WI38 (cell line): Measurements from ENCODE around the gene CTRB1.
A peak's percentile ranks its signal among the peaks of the same experiment; 100 is the strongest.

ENCODE experiments used
- H3K4me3 ChIP-seq: 2 replicates; pipeline ENCODE4 v1.5.1; 2011; ENCODE audit warnings: low read depth, mild to moderate bottlenecking, control low read depth, low read length
- CTCF ChIP-seq: IDR thresholded peaks from 2 replicates; pipeline ENCODE4 v1.5.1; 2012; ENCODE audit warnings: low read depth, mild to moderate bottlenecking, control low read depth, low read length

The CTRB1 gene

GRCh38 chr16:75252049-75252864, 33.5 kb downstream of the CTRB1 start:
- H3K4me3 ChIP-seq: peak overlapping the region; percentile 27
- TF ChIP-seq CTCF: no peak

- H3K4me3 ChIP-seq: peak overlapping the region; percentile 40
Observed at GRCh38 chr16:75252946-75253911, 34.4 kb downstream of the CTRB1 start.

GRCh38 chr16:75254359-75254837, 35.6 kb downstream of the CTRB1 start:
- no peak for TF ChIP-seq CTCF

More at GRCh38 chr16:75252946-75253911, 34.4 kb downstream of the CTRB1 start:
- no peak for TF ChIP-seq CTCF

GRCh38 chr16:75256059-75256571, 37.3 kb downstream of the CTRB1 start:
- no peak overlapping the region for H3K4me3 ChIP-seq
- TF ChIP-seq CTCF: no peak

More at GRCh38 chr16:75254359-75254837, 35.6 kb downstream of the CTRB1 start:
- H3K4me3 ChIP-seq: peak overlapping the region; percentile 33

- TF ChIP-seq CTCF: no peak
- H3K4me3 ChIP-seq: no peak overlapping the region
Observed at GRCh38 chr16:75256696-75257343, 38.0 kb downstream of the CTRB1 start.

- H3K4me3 ChIP-seq: no peak overlapping the region
- no peak for TF ChIP-seq CTCF
Observed at GRCh38 chr16:75257886-75258806, 39.4 kb downstream of the CTRB1 start.
